HCT116 (cell line): Measurements from ENCODE around the gene ATAT1. TPM values are rescaled to one million over a fixed set of nuclear protein-coding genes. Genes with fewer than 3 reads are reported as not detected.

Experiments
- CTCF ChIP-seq, 3 experiments: fragments of 200-600 bp in 1 of 3; sonication (generic) in 1 of 3; IDR thresholded peaks in 2 of 3; conservative IDR thresholded peaks in 1 of 3; 2 replicates each; pipeline ENCODE4 v1.5.1; 2012 to 2017; ENCODE audit warnings: low read depth in 2 of 3, low read length in 2 of 3, antibody characterized with exemption in 1 of 3, borderline replicate concordance in 1 of 3, control low read depth in 1 of 3, mild to moderate bottlenecking in 1 of 3, mixed read lengths in 1 of 3, mixed run types in 1 of 3, moderate library complexity in 1 of 3; ENCODE audit not compliant: insufficient read depth in 1 of 3
- EZH2 ChIP-seq: fragments of 200-600 bp; sonication (generic); IDR thresholded peaks from 2 replicates; pipeline ENCODE4 v1.6.1; 2017; ENCODE audit warnings: antibody characterized with exemption, mixed run types
- POLR2A ChIP-seq: IDR thresholded peaks from 2 replicates; pipeline ENCODE4 v1.7.0; 2011; ENCODE audit warnings: borderline replicate concordance; ENCODE audit not compliant: insufficient read depth, insufficient read length; ENCODE audit errors: extremely low read depth
- RAD21 ChIP-seq: IDR thresholded peaks from 2 replicates; pipeline ENCODE4 v1.6.1; 2012; ENCODE audit warnings: low read depth, mild to moderate bottlenecking
- REST ChIP-seq: IDR thresholded peaks from 2 replicates; pipeline ENCODE4 v1.6.1; 2012; ENCODE audit warnings: low read depth
- SRF ChIP-seq: IDR thresholded peaks from 2 replicates; pipeline ENCODE4 v1.6.1; 2012; ENCODE audit warnings: low read depth
- ZBTB33 ChIP-seq: IDR thresholded peaks from 2 replicates; pipeline ENCODE4 v1.6.1; 2011; ENCODE audit warnings: mild to moderate bottlenecking, low read length, moderate library complexity; ENCODE audit not compliant: insufficient replicate concordance; ENCODE audit errors: extremely low read depth
- total RNA-seq: library from RNA; stranded (reverse); gene quantifications from one replicate; pipeline ENCODE4 v1.2.1, GENCODE V29; 2021; ENCODE audit not compliant: unreplicated experiment

ATAT1 gene
- total RNA-seq, 1 experiment from 2014 or later: 19.8 TPM

DNA sequence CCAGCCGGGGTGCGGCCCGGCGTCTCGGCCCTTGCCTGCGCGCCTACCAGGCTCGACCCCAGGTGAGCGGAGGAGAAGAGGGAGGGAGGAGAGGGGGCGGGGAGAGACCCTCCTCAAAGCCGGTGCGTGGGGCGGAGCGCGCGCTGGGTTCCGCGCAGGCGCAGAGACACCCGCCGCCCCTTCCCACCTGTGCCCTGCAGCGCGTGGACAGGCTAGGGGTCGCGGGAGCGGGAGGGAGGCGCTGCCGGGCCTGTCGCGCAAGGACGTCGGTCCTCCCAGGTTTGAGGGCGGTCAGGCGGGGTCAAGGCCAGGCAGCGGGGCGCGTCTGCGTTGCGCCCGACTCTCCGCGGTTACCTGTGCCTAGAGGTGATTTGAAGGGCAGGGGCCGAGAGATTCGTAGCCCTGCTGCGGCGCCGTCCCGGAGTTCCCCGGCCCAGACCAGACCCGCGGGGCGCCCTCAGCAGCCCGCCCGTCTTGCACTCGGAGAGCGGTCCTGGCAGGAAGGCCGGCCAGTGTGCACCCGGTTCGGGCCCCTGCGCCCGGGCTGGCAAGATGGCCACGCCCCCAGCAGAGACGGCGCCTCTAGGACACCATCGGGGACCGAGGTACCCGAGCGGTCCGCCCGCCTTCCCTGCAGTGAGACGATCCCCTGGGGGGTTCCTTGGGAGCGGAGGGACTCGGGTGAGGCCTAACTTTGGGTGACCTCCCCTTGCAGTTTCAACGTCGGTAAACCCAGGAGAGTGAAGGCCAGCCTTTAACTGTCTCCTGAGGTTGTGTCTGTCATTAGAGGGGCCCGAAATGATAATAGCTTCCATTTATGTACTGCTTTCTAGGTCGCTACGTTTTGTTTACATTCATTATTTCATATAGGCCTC, 20.8 kb downstream of the ATAT1 start (continued):
- no peak for TF ChIP-seq EZH2
- TF ChIP-seq CTCF (IDR thresholded peaks at IDR 0.05 in 2 of 3, conservative IDR thresholded peaks at IDR 0.05 in 1 of 3; ENCODE audit: borderline replicate concordance in 1 of 3, insufficient read depth in 1 of 3, low read depth in 2 of 3, low read length in 2 of 3): no peak
- TF ChIP-seq RAD21: no peak
- TF ChIP-seq REST: no peak
- TF ChIP-seq ZBTB33: no peak
- no peak for TF ChIP-seq SRF
- TF ChIP-seq POLR2A: peak; percentile 41
